ENCODE results near the gene RND3.

- TF ChIP-seq CTCF (conservative IDR thresholded peaks at IDR 0.05) (no peak), ZFX (IDR thresholded peaks at IDR 0.05) (no peak)
Measured at GRCh38 chr2:150520033-150520432, 32.6 kb upstream of the RND3 start.
